Fibroblast of pulmonary artery (primary cell): ENCODE data around the gene TULP4.
"Not testable (repeated sequence)": the region's sequence is repeated elsewhere in the genome, so short reads cannot be mapped to it uniquely, and the experiment has no call there.

Source experiments
- DNase-seq: peaks from one replicate; pipeline ENCODE4 v3.0.0-alpha.2; 2010; ENCODE audit warnings: low read depth
- H3K4me3 ChIP-seq: replicated peaks from 2 replicates; pipeline ENCODE4 v1.5.1; 2011; ENCODE audit warnings: low read depth, mild to moderate bottlenecking, control low read depth, low read length, moderate library complexity
- TF ChIP-seq, protein P1 (sequence below): IDR thresholded peaks from 2 replicates; pipeline ENCODE4 v1.5.1; 2011; ENCODE audit warnings: mild to moderate bottlenecking, control low read depth, low read length, inconsistent platforms; ENCODE audit errors: missing control alignments

Gene TULP4

GRCh38 chr6:158516098-158516497 is 203.8 kb downstream of the TULP4 start:
- H3K4me3 ChIP-seq: no peak overlapping the region
- no peak for DNase-seq
- TF ChIP-seq, protein P1, sequence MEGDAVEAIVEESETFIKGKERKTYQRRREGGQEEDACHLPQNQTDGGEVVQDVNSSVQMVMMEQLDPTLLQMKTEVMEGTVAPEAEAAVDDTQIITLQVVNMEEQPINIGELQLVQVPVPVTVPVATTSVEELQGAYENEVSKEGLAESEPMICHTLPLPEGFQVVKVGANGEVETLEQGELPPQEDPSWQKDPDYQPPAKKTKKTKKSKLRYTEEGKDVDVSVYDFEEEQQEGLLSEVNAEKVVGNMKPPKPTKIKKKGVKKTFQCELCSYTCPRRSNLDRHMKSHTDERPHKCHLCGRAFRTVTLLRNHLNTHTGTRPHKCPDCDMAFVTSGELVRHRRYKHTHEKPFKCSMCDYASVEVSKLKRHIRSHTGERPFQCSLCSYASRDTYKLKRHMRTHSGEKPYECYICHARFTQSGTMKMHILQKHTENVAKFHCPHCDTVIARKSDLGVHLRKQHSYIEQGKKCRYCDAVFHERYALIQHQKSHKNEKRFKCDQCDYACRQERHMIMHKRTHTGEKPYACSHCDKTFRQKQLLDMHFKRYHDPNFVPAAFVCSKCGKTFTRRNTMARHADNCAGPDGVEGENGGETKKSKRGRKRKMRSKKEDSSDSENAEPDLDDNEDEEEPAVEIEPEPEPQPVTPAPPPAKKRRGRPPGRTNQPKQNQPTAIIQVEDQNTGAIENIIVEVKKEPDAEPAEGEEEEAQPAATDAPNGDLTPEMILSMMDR: no peak

- TF ChIP-seq, protein P1: no peak
- H3K4me3 ChIP-seq: no peak overlapping the region
- DNase-seq: no peak
Observed at GRCh38 chr6:158517038-158517437, 204.8 kb downstream of the TULP4 start.

DNA sequence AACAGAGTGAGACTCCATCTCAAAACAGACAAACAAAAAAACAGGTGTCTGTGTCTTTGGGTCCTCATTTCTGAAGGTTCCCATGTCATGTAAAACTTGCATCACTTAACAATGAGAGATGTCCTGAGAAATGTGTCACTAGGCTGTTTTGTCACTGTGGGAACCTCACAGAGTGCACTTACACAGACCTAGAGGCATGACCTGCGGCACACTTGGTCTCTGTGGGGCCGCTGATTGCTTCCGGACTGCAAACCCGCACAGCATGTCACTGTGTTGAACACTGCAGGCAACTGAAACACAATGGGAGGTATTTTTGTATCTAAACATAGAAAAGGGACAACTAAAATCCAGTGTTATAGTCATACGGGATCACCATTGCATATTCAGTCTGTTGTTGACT is 205.3 kb downstream of the TULP4 start:
- TF ChIP-seq, protein P1: no peak
- H3K4me3 ChIP-seq: no peak overlapping the region
- no peak for DNase-seq

DNA sequence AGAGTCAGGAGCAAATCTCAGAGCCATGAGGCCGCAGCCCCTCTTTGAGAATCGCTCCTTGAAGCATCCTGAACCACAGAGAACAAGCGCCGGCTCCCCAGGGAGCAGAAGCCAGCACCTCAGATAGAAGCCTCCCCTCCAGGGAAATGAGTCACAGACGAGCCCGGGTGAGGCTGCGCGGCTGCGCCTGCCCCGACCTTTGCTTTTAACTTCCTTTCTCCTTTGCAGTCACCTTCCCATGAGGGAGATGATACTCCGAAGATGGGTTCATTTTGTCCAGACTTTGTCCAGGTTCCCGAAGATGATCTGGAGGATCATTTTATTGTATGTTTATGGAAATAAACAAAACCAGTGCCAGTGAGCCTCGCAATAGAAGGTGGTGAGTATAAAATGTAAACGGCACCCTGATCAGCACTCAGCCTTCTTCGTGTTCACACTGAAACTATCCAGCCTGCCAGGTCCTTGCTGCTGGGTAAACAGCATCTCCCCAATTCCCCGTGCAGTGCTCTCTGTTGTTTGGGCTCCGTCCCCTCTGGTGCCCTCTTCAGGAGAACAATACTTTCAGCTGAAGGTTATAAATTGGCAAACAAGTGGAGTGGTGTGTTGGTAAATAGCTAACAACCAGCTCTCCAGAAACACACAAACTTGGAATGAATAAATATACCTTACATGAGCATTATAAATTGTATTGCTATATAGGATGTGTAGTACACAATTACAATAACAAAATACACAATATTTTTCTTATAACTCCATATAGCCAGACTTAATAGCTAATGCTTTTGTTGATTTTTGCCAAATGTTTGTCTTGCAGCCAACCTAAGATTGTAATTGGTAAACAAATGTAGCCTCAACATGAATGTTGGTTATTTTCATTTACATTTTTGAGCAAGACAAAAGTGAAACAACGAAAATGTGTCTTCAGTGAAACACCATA is 206.2 kb downstream of the TULP4 start:
- TF ChIP-seq, protein P1: peak; percentile 74
- DNase-seq: peak; percentile 86
- peak overlapping the region; percentile 41 for H3K4me3 ChIP-seq

GRCh38 chr6:158519300-158519699 is 207.0 kb downstream of the TULP4 start:
- TF ChIP-seq, protein P1: no peak
- H3K4me3 ChIP-seq: no peak overlapping the region
- DNase-seq: no peak

DNA sequence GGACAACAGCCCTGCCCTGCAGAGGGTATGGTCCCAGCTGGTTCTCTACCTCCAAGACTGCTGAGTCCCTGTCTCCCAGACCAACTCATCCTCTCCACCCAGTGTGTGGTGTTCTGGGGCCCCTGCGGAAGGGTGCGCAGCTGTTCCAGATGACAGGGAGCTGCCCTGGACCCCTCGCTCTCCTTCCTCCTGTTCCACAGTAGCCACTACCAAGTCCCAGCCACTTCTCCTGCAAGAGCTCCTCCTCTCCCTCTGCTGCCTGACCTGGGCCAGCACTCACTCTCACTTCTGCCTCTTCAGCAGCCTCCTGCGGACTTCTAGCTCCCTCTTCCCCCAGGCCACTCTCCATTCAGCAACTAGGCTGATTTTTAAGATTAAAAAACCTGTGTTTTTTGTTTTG is 207.5 kb downstream of the TULP4 start:
- H3K4me3 ChIP-seq: no peak overlapping the region
- TF ChIP-seq, protein P1: no peak
- DNase-seq: no peak

- DNase-seq, H3K4me3 ChIP-seq: not testable (repeated sequence)
Observed at GRCh38 chr6:158520975-158521374, 208.7 kb downstream of the TULP4 start.
